Measurements from ENCODE around the gene TMOD1. TPM values are rescaled to one million over a fixed set of nuclear protein-coding genes. Genes with fewer than 3 reads are reported as not detected.

The TMOD1 gene
- polyA plus RNA-seq, 1 experiment = 0.10 TPM

GRCh38 chr9:97550386-97550785, 48.9 kb downstream of the TMOD1 start:
- CTCF ChIA-PET = no interaction called here
- TF ChIP-seq, protein P1, sequence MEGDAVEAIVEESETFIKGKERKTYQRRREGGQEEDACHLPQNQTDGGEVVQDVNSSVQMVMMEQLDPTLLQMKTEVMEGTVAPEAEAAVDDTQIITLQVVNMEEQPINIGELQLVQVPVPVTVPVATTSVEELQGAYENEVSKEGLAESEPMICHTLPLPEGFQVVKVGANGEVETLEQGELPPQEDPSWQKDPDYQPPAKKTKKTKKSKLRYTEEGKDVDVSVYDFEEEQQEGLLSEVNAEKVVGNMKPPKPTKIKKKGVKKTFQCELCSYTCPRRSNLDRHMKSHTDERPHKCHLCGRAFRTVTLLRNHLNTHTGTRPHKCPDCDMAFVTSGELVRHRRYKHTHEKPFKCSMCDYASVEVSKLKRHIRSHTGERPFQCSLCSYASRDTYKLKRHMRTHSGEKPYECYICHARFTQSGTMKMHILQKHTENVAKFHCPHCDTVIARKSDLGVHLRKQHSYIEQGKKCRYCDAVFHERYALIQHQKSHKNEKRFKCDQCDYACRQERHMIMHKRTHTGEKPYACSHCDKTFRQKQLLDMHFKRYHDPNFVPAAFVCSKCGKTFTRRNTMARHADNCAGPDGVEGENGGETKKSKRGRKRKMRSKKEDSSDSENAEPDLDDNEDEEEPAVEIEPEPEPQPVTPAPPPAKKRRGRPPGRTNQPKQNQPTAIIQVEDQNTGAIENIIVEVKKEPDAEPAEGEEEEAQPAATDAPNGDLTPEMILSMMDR (IDR thresholded peaks at IDR 0.05; ENCODE audit: low read depth, low read length) = no peak
- DNase-seq (ENCODE audit: low read depth, low spot score) = no peak
- Histone ChIP-seq H3K4me3 (ENCODE audit: low read depth, low read length) (no peak overlapping the region), H3K9me3 (ENCODE audit: control insufficient read depth, insufficient read depth, low read length) (no peaks in the 10 kb centered on the region), H3K27ac (ENCODE audit: low read depth, low read length) (no peak overlapping the region), H3K27me3 (ENCODE audit: control insufficient read depth, insufficient read depth, low read length) (peaks cover 11% of the 10 kb centered on the region)
- POLR2A ChIA-PET = no interaction called here

GRCh38 chr9:97551308-97551707, 49.8 kb downstream of the TMOD1 start:
- Histone ChIP-seq H3K4me3 (ENCODE audit: low read depth, low read length) (no peak overlapping the region), H3K27me3 (ENCODE audit: control insufficient read depth, insufficient read depth, low read length) (peaks cover 9% of the 10 kb centered on the region), H3K9me3 (ENCODE audit: control insufficient read depth, insufficient read depth, low read length) (no peaks in the 10 kb centered on the region), H3K27ac (ENCODE audit: low read depth, low read length) (no peak overlapping the region)
- ChIA-PET POLR2A (no interaction called here), CTCF (no interaction called here)
- no peak for DNase-seq (ENCODE audit: low read depth, low spot score)
- TF ChIP-seq, protein P1 (IDR thresholded peaks at IDR 0.05; ENCODE audit: low read depth, low read length) = no peak

DNA sequence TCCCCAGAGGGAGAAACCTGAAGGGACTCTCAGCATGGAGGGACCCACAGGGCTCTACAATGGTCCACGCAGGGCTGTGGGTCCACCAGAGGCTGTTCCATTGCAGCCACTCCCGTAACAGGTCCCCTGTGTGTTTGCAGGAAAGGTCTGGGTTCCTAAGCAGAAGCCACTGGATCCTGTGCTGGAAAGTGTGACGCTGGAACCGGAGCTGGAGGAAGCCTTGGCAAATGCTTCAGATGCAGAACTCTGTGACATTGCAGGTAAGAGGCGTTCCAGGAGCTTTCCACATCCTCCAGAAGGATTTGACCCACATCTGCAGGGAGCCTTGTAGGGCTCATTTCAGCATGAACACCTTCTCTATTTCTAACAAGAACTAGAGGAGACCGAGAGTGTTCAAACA, 51.7 kb downstream of the TMOD1 start:
- Histone ChIP-seq H3K4me3 (ENCODE audit: low read depth, low read length) (no peak overlapping the region), H3K27me3 (ENCODE audit: control insufficient read depth, insufficient read depth, low read length) (peaks cover 9% of the 10 kb centered on the region), H3K9me3 (ENCODE audit: control insufficient read depth, insufficient read depth, low read length) (no peaks in the 10 kb centered on the region), H3K27ac (ENCODE audit: low read depth, low read length) (no peak overlapping the region)
- TF ChIP-seq, protein P1 (IDR thresholded peaks at IDR 0.05; ENCODE audit: low read depth, low read length) = no peak
- no peak for DNase-seq (ENCODE audit: low read depth, low spot score)
- POLR2A ChIA-PET = no interaction called here
- CTCF ChIA-PET = no interaction called here

- no peak overlapping the region for H3K27ac ChIP-seq (ENCODE audit: low read depth, low read length)
- H3K27me3 ChIP-seq (ENCODE audit: control insufficient read depth, insufficient read depth, low read length) = peaks cover 9% of the 10 kb centered on the region
- CTCF ChIA-PET = no interaction called here
- TF ChIP-seq, protein P1 (IDR thresholded peaks at IDR 0.05; ENCODE audit: low read depth, low read length) = no peak
- no peaks in the 10 kb centered on the region for H3K9me3 ChIP-seq (ENCODE audit: control insufficient read depth, insufficient read depth, low read length)
- DNase-seq (ENCODE audit: low read depth, low spot score) = no peak
- H3K4me3 ChIP-seq (ENCODE audit: low read depth, low read length) = no peak overlapping the region
- POLR2A ChIA-PET = no interaction called here
Observed at GRCh38 chr9:97553841-97554240, 52.4 kb downstream of the TMOD1 start.

DNA sequence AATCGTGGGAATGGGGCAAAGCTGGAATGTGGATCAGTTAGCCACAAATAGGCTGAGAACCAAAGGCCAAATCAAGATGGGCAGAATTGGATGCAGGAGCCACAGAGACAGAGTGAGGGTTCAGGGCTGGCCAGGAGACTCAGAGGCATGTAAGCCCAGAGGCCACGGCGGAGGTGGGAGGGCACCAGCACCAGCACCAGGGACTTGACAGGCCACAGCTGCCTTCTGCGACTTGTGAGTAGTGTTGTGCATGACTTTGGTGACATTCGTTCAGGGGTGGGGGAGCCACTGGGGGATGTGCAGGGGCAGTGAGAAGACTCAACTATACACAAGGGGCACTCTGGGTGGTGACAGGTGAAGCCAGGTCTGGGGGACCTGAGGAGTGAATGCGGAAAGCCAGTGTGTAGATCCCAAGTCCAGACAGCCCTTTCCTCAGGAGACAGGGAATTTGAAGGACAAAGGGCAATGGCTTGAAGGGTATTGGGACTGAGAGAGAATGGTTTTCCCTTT, 53.2 kb downstream of the TMOD1 start:
- TF ChIP-seq, protein P1 (IDR thresholded peaks at IDR 0.05; ENCODE audit: low read depth, low read length) = no peak
- peaks cover 9% of the 10 kb centered on the region for H3K27me3 ChIP-seq (ENCODE audit: control insufficient read depth, insufficient read depth, low read length)
- ChIA-PET POLR2A (no interaction called here), CTCF (no interaction called here)
- DNase-seq (ENCODE audit: low read depth, low spot score) = no peak
- H3K27ac ChIP-seq (ENCODE audit: low read depth, low read length) = no peak overlapping the region
- H3K9me3 ChIP-seq (ENCODE audit: control insufficient read depth, insufficient read depth, low read length) = no peaks in the 10 kb centered on the region
- H3K4me3 ChIP-seq (ENCODE audit: low read depth, low read length) = no peak overlapping the region
